IMR-90 (cell line): ENCODE data around the gene STKLD1. TPM values are rescaled to one million over a fixed set of nuclear protein-coding genes. Genes with fewer than 3 reads are reported as not detected.

Experiments used
- ATAC-seq: fragments of 200-7000 bp; cut with Tn5 transposase; 2 replicates; pipeline ENCODE4 v1.9.1; 2020; ENCODE audit warnings: low read depth, mild to moderate bottlenecking, moderate library complexity
- BruUV-seq: library from RNA; stranded (reverse); fragments of 400-500 nt; replicated peaks from 2 replicates; lab custom pipeline; 2021; lab: Mats Ljungman, UMichigan
- CTCF ChIA-PET: fragments of 300-600 bp; formaldehyde crosslinking; extraction: SDS; loops from one replicate; lab custom pipeline; 2021; ENCODE audit warnings: antibody characterized with exemption; lab: Yijun Ruan, JAX
- POLR2A ChIA-PET: fragments of 300-600 bp; sonication (Branson Sonifier 250); formaldehyde crosslinking; loops from one replicate; lab custom pipeline; 2022; ENCODE audit warnings: antibody characterized with exemption; ENCODE audit not compliant: unreplicated experiment; lab: Charles Lee
- DNase-seq: peaks from one replicate; pipeline ENCODE4 v3.0.0; 2013
- H2AFZ ChIP-seq: replicated peaks from 2 replicates; pipeline ENCODE3; 2013; ENCODE audit warnings: low read length, mild to moderate bottlenecking; ENCODE audit not compliant: poor library complexity
- H2AK5ac ChIP-seq: 2 replicates; pipeline ENCODE4 v1.6.1; 2013; ENCODE audit warnings: low read depth, low read length, inconsistent platforms
- H2AK9ac ChIP-seq: replicated peaks from 2 replicates; pipeline ENCODE3; 2013; ENCODE audit warnings: mild to moderate bottlenecking, low read depth, low read length, moderate library complexity; ENCODE audit not compliant: poor library complexity
- H2BK120ac ChIP-seq: 2 replicates; pipeline ENCODE4 v1.6.1; 2013; ENCODE audit warnings: low read depth, low read length, inconsistent platforms
- H2BK15ac ChIP-seq: 3 replicates; pipeline ENCODE4 v1.6.1; 2013; ENCODE audit warnings: low read depth, low read length, inconsistent platforms
- H2BK20ac ChIP-seq: 2 replicates; pipeline ENCODE4 v1.6.1; 2013; ENCODE audit warnings: low read depth, mild to moderate bottlenecking, inconsistent platforms, low read length, moderate library complexity
- H2BK5ac ChIP-seq: 2 replicates; pipeline ENCODE4 v1.6.1; 2013; ENCODE audit warnings: mild to moderate bottlenecking, low read depth, low read length, inconsistent platforms; ENCODE audit not compliant: poor library complexity, severe bottlenecking
- H3K14ac ChIP-seq: replicated peaks from 2 replicates; pipeline ENCODE4 v1.6.1; 2013; ENCODE audit warnings: low read depth, low read length, inconsistent platforms
- H3K18ac ChIP-seq: 2 replicates; pipeline ENCODE4 v1.6.1; 2013; ENCODE audit warnings: low read depth, low read length, control low read depth
- H3K23ac ChIP-seq: 2 replicates; pipeline ENCODE4 v1.6.1; 2013; ENCODE audit warnings: low read depth, low read length, inconsistent platforms
- H3K27ac ChIP-seq: 2 replicates; pipeline ENCODE4 v1.5.1; 2013; ENCODE audit warnings: mild to moderate bottlenecking, control low read depth, low read length; ENCODE audit not compliant: insufficient read depth
- H3K27me3 ChIP-seq: 2 replicates; pipeline ENCODE4 v1.6.1; 2013; ENCODE audit warnings: low read length; ENCODE audit not compliant: control insufficient read depth, insufficient read depth
- H3K36me3 ChIP-seq: 2 replicates; pipeline ENCODE4 v1.6.1; 2013; ENCODE audit warnings: low read length, mixed read lengths; ENCODE audit not compliant: control insufficient read depth, insufficient read depth
- H3K4ac ChIP-seq: 2 replicates; pipeline ENCODE4 v1.6.1; 2013; ENCODE audit warnings: low read depth, low read length, inconsistent platforms
- H3K4me1 ChIP-seq: 2 replicates; pipeline ENCODE4 v1.6.1; 2013; ENCODE audit warnings: low read length, mixed read lengths; ENCODE audit not compliant: control insufficient read depth, insufficient read depth
- H3K4me2 ChIP-seq: 2 replicates; pipeline ENCODE4 v1.6.1; 2013; ENCODE audit warnings: low read depth, mild to moderate bottlenecking, control low read depth, low read length, moderate library complexity
- H3K4me3 ChIP-seq: 2 replicates; pipeline ENCODE4 v1.5.1; 2013; ENCODE audit warnings: low read depth, mild to moderate bottlenecking, control low read depth, low read length, moderate library complexity; ENCODE audit not compliant: insufficient read depth
- H3K56ac ChIP-seq: 2 replicates; pipeline ENCODE4 v1.6.1; 2013; ENCODE audit warnings: low read length, inconsistent platforms; ENCODE audit not compliant: insufficient read depth; ENCODE audit errors: extremely low read depth
- H3K79me1 ChIP-seq, 2 experiments: 2 replicates each; pipeline ENCODE4 v1.6.1; 2013; ENCODE audit warnings: low read length in 2 of 2, inconsistent platforms in 1 of 2, low read depth in 1 of 2
- H3K9ac ChIP-seq: 2 replicates; pipeline ENCODE4 v1.6.1; 2013; ENCODE audit warnings: low read depth, low read length, control low read depth
- H3K9me1 ChIP-seq: 2 replicates; pipeline ENCODE4 v1.6.1; 2013; ENCODE audit warnings: low read length, inconsistent platforms; ENCODE audit not compliant: insufficient read depth
- H3K9me3 ChIP-seq: 2 replicates; pipeline ENCODE4 v1.6.1; 2013; ENCODE audit warnings: low read length; ENCODE audit not compliant: control insufficient read depth, insufficient read depth
- H4K20me1 ChIP-seq: 2 replicates; pipeline ENCODE4 v1.6.1; 2013; ENCODE audit warnings: low read length, inconsistent platforms; ENCODE audit not compliant: insufficient read depth
- H4K5ac ChIP-seq: 2 replicates; pipeline ENCODE4 v1.6.1; 2013; ENCODE audit warnings: mild to moderate bottlenecking, low read depth, low read length, control low read depth
- H4K8ac ChIP-seq, 2 experiments: 2 replicates each; pipeline ENCODE4 v1.6.1; 2013; ENCODE audit warnings: low read depth in 2 of 2, low read length in 2 of 2, control low read depth in 1 of 2, inconsistent platforms in 1 of 2
- H4K91ac ChIP-seq: 2 replicates; pipeline ENCODE4 v1.6.1; 2013; ENCODE audit warnings: low read depth, low read length, inconsistent platforms; ENCODE audit not compliant: insufficient read depth
- BHLHE40 ChIP-seq: fragments of 150-350 bp; IDR thresholded peaks from 2 replicates; pipeline ENCODE4 v1.6.1; 2016; ENCODE audit warnings: mild to moderate bottlenecking, low read depth, low read length
- CEBPB ChIP-seq: IDR thresholded peaks from 2 replicates; pipeline ENCODE4 v1.6.1; 2012; ENCODE audit warnings: low read depth, low read length, improper control_type of control experiment
- CTCF ChIP-seq: conservative IDR thresholded peaks from 2 replicates; pipeline ENCODE4 v1.5.1; 2012; ENCODE audit warnings: mild to moderate bottlenecking, low read depth, low read length, improper control_type of control experiment
- ELK1 ChIP-seq: fragments of 150-350 bp; IDR thresholded peaks from 2 replicates; pipeline ENCODE4 v1.6.1; 2016; ENCODE audit warnings: low read depth, mild to moderate bottlenecking, low read length, moderate library complexity, borderline replicate concordance
- FOS ChIP-seq: fragments of 150-350 bp; IDR thresholded peaks from 2 replicates; pipeline ENCODE4 v1.6.1; 2016; ENCODE audit warnings: low read depth, low read length
- MAZ ChIP-seq: IDR thresholded peaks from 2 replicates; pipeline ENCODE4 v1.6.1; 2012; ENCODE audit warnings: low read depth, mild to moderate bottlenecking, low read length, improper control_type of control experiment, moderate library complexity, borderline replicate concordance
- NFE2L2 ChIP-seq: fragments of 150-350 bp; IDR thresholded peaks from 2 replicates; pipeline ENCODE4 v1.6.1; 2016; ENCODE audit warnings: low read depth, mild to moderate bottlenecking, low read length
- POLR2A ChIP-seq: IDR thresholded peaks from 2 replicates; pipeline ENCODE4 v1.6.1; 2012; ENCODE audit warnings: mild to moderate bottlenecking, low read depth, low read length
- RAD21 ChIP-seq: IDR thresholded peaks from 2 replicates; pipeline ENCODE4 v1.6.1; 2012; ENCODE audit warnings: low read length, improper control_type of control experiment
- RCOR1 ChIP-seq: IDR thresholded peaks from 2 replicates; pipeline ENCODE4 v1.6.1; 2012; ENCODE audit warnings: mild to moderate bottlenecking, low read length, improper control_type of control experiment; ENCODE audit not compliant: insufficient replicate concordance
- RFX5 ChIP-seq: IDR thresholded peaks from 2 replicates; pipeline ENCODE4 v1.8.0; 2012; ENCODE audit warnings: low read depth, mild to moderate bottlenecking, low read length, moderate library complexity
- SMC3 ChIP-seq: fragments of 150-350 bp; IDR thresholded peaks from 2 replicates; pipeline ENCODE4 v1.6.1; 2016; ENCODE audit warnings: low read depth, mild to moderate bottlenecking, antibody characterized with exemption, low read length, moderate library complexity
- USF2 ChIP-seq: fragments of 150-350 bp; IDR thresholded peaks from 2 replicates; pipeline ENCODE4 v1.6.1; 2017; ENCODE audit warnings: mild to moderate bottlenecking, antibody characterized with exemption, low read length, low read depth
- WGBS, 2 experiments: methylation state at CpG; one replicate each; pipeline versions ENCODE4 v1.1.5 to v1.1.7; 2013; ENCODE audit warnings: missing lambda C conversion rate in 2 of 2; ENCODE audit not compliant: insufficient read length in 1 of 2; ENCODE audit errors: extremely low coverage in 2 of 2; 5-methylcytosine and 5-hydroxymethylcytosine counted together
- dilution Hi-C: fragments of 300-500 bp; cut with HindIII; formaldehyde crosslinking; loops from one replicate; pipeline ENCODE4 v1.14.3; 2018; ENCODE audit warnings: low sequenced_read_pairs; ENCODE audit not compliant: unreplicated experiment
- in situ Hi-C: fragments of 300-500 bp; cut with MboI; formaldehyde crosslinking; loops from 3 replicates; pipeline ENCODE4 v1.14.3; 2019; ENCODE audit warnings: low sequenced_read_pairs, inconsistent platforms, mixed read lengths
- intact Hi-C: fragments of 100-400 bp; cut with micrococcal nuclease; formaldehyde crosslinking; loops from 2 replicates; pipeline ENCODE4 v1.10.0; 2022
- polyA plus RNA-seq, 3 experiments: library from polyadenylated mRNA; depleted of rRNA; stranded (reverse); fragments of >200 nt; gene quantifications; 2 replicates each; pipeline ENCODE4 v1.2.3, GENCODE V29; 2012; ENCODE audit warnings: low replicate concordance in 1 of 3
- total RNA-seq: library from RNA; depleted of rRNA; stranded (reverse); fragments of >200 nt; gene quantifications from 2 replicates; pipeline ENCODE4 v1.2.3, GENCODE V29; 2012

The STKLD1 gene
- total and polyA plus RNA-seq, 2 of the 4 experiments (the other 2 are of a cell fraction), result 0.54 to 0.65 TPM

- no peak for TF ChIP-seq CEBPB
- TF ChIP-seq FOS, result no peak
- TF ChIP-seq NFE2L2, result no peak
- TF ChIP-seq ELK1, result no peak
- TF ChIP-seq SMC3, result no peak
- TF ChIP-seq CTCF, result no peak
- TF ChIP-seq RAD21, result no peak
- TF ChIP-seq USF2, result no peak
- TF ChIP-seq BHLHE40, result no peak
- no peak for TF ChIP-seq RCOR1
- no peak for TF ChIP-seq POLR2A
- TF ChIP-seq RFX5, result no peak
- no peak for TF ChIP-seq MAZ
- Histone ChIP-seq H3K9me3 (no peaks in the 10 kb centered on the region), H2BK5ac (no peak overlapping the region), H3K56ac (no peak overlapping the region), H2AK9ac (no peak overlapping the region), H3K18ac (no peak overlapping the region), H3K27ac (no peak overlapping the region), H3K4me3 (no peak overlapping the region), H2AK5ac (no peak overlapping the region), H2BK15ac (no peak overlapping the region), H3K4me1 (peaks cover 2% of the 10 kb centered on the region; the same call in 1 of the 2 replicates), H3K9ac (no peak overlapping the region), H3K79me1 (peaks cover 0 to 31% of the 10 kb centered on the region in 2 experiments; a peak in 2 of 4 replicates), H3K4ac (no peak overlapping the region), H2BK120ac (no peak overlapping the region), H4K8ac (no peak overlapping the region), H3K36me3 (peaks cover 55% of the 10 kb centered on the region), H2AFZ (no peak overlapping the region), H4K91ac (no peak overlapping the region), H3K27me3 (no peaks in the 10 kb centered on the region), H4K5ac (no peak overlapping the region), H4K20me1 (peaks cover 20% of the 10 kb centered on the region), H3K9me1 (no peaks in the 10 kb centered on the region), H3K23ac (no peak overlapping the region), H2BK20ac (no peak overlapping the region), H3K14ac (no peak overlapping the region), H3K4me2 (no peak overlapping the region)
- in situ Hi-C loops (loop anchor here (10.0 kb wide), 2 partner anchors 77 to 317 kb away; no protein-coding TSS in a partner anchor), intact Hi-C loops (loop anchor here (5.0 kb wide), 1 partner anchor 584 kb away; the partner anchor contains the start of gene VAV2), dilution Hi-C loops (no loop called here)
- CTCF ChIA-PET, result no interaction called here
- BruUV-seq, result no TSS peak
- POLR2A ChIA-PET, result no interaction called here
- no CpG with 5 or more reads among the region's 1 CpG for WGBS, 2 experiments
- ATAC-seq (no peak), DNase-seq (no peak)
Observed at GRCh38 chr9:133408042-133408441, 31.9 kb downstream of the STKLD1 start.
